Neural progenitor cell (in vitro differentiated cells): Measurements from ENCODE around the gene LRRC38. TPM values are rescaled to one million over a fixed set of nuclear protein-coding genes. Genes with fewer than 3 reads are reported as not detected.

Experiments used
- DNase-seq: peaks from one replicate; pipeline ENCODE4 v3.0.0-alpha.2; 2016; ENCODE audit warnings: low spot score
- H2AFZ ChIP-seq: fragments of 200-600 bp; sonication (generic); replicated peaks from 2 replicates; pipeline ENCODE4 v1.6.1; 2016; ENCODE audit warnings: antibody characterized with exemption
- H3F3A ChIP-seq: fragments of 200-600 bp; sonication (generic); 2 replicates; pipeline ENCODE4 v1.6.1; 2016; ENCODE audit warnings: antibody characterized with exemption, low read depth
- H3K27ac ChIP-seq: fragments of 200-600 bp; sonication (generic); 2 replicates; pipeline ENCODE4 v1.5.1; 2016; ENCODE audit warnings: mild to moderate bottlenecking
- H3K27me3 ChIP-seq: fragments of 200-600 bp; sonication (generic); 2 replicates; pipeline ENCODE4 v1.6.1; 2016; ENCODE audit warnings: mild to moderate bottlenecking, moderate library complexity
- H3K36me3 ChIP-seq: fragments of 200-600 bp; sonication (generic); 2 replicates; pipeline ENCODE4 v1.5.1; 2016
- H3K4me1 ChIP-seq: fragments of 200-600 bp; sonication (generic); 2 replicates; pipeline ENCODE4 v1.6.1; 2016; ENCODE audit warnings: mixed run types
- H3K4me2 ChIP-seq: fragments of 200-600 bp; sonication (generic); 2 replicates; pipeline ENCODE4 v1.6.1; 2016
- H3K4me3 ChIP-seq: fragments of 200-600 bp; sonication (generic); 2 replicates; pipeline ENCODE4 v1.5.1; 2016
- H3K79me2 ChIP-seq: fragments of 200-600 bp; sonication (generic); 2 replicates; pipeline ENCODE4 v1.6.1; 2016; ENCODE audit warnings: low read depth
- H3K9ac ChIP-seq: fragments of 200-600 bp; sonication (generic); 2 replicates; pipeline ENCODE4 v1.6.1; 2016
- H3K9me3 ChIP-seq: fragments of 200-600 bp; sonication (generic); 2 replicates; pipeline ENCODE4 v1.5.1; 2016; ENCODE audit warnings: low read depth
- H4K20me1 ChIP-seq: fragments of 200-600 bp; sonication (generic); 2 replicates; pipeline ENCODE4 v1.6.1; 2016; ENCODE audit warnings: low read depth
- H3K27ac Mint-ChIP-seq: 3 replicates; pipeline ENCODE4 v1.8.0; 2021; ENCODE audit warnings: mixed read lengths
- H3K27me3 Mint-ChIP-seq: 2 replicates; pipeline ENCODE4 v1.8.0; 2022; ENCODE audit warnings: low read depth, mild to moderate bottlenecking, inconsistent platforms, moderate library complexity, mixed read lengths; ENCODE audit not compliant: insufficient read depth
- H3K36me3 Mint-ChIP-seq: 3 replicates; pipeline ENCODE4 v1.8.0; 2021; ENCODE audit warnings: mixed read lengths
- H3K4me1 Mint-ChIP-seq: 3 replicates; pipeline ENCODE4 v1.8.0; 2021; ENCODE audit warnings: mixed read lengths
- H3K4me3 Mint-ChIP-seq: 3 replicates; pipeline ENCODE4 v1.8.0; 2021; ENCODE audit warnings: mild to moderate bottlenecking, moderate library complexity, mixed read lengths
- H3K9me3 Mint-ChIP-seq: 3 replicates; pipeline ENCODE4 v1.8.0; 2020; ENCODE audit warnings: mixed read lengths
- EZH2 ChIP-seq: fragments of 200-600 bp; sonication (generic); IDR thresholded peaks from 2 replicates; pipeline ENCODE4 v1.6.1; 2017; ENCODE audit warnings: antibody characterized with exemption, mild to moderate bottlenecking, moderate library complexity
- EZH2phosphoT487 ChIP-seq: fragments of 200-600 bp; sonication (generic); IDR thresholded peaks from 2 replicates; pipeline ENCODE4 v1.6.1; 2017; ENCODE audit warnings: antibody characterized with exemption
- total RNA-seq: library from RNA; depleted of rRNA; stranded (reverse); fragments of >200 nt; gene quantifications from 2 replicates; pipeline ENCODE4 v1.2.3, GENCODE V29; 2015; ENCODE audit warnings: low replicate concordance
- TF ChIP-seq, protein P1 (sequence below): fragments of 200-600 bp; sonication (generic); IDR thresholded peaks from 2 replicates; pipeline ENCODE4 v1.5.1; 2017; ENCODE audit warnings: antibody characterized with exemption, mild to moderate bottlenecking

The LRRC38 gene
- total RNA-seq, 1 donor from 2014 or later: not detected

DNA sequence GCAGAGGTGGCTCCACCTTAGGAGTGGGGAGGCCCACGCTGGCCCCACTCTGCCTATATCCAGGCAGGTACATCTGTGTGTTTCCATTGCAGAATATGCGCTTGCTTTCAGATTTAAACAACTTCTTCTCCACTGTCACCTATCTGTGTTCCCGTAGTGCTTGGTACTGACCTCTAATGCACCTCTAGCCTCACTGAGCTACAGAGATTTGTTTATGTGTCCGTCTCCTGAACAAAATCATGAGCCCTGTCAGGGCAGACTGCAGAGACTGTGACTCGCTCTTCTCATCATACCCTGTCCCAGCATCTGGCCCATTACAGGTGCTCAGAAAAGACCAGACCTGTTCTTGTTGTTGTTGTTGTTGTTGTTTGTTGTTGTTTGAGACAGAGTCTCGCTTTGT lies 14.5 kb upstream of the LRRC38 start:
- Mint-ChIP-seq H3K36me3 (no peaks in the 10 kb centered on the region), H3K4me1 (peaks cover 2% of the 10 kb centered on the region), H3K9me3 (peaks cover 3% of the 10 kb centered on the region), H3K4me3 (no peak overlapping the region), H3K27me3 (peaks cover 2% of the 10 kb centered on the region), H3K27ac (no peak overlapping the region)
- Histone ChIP-seq H4K20me1 (no peaks in the 10 kb centered on the region), H3F3A (no peaks in the 10 kb centered on the region), H3K36me3 (no peaks in the 10 kb centered on the region), H2AFZ (no peak overlapping the region), H3K9ac (no peak overlapping the region), H3K9me3 (no peaks in the 10 kb centered on the region), H3K4me3 (no peak overlapping the region), H3K4me2 (no peak overlapping the region), H3K4me1 (no peaks in the 10 kb centered on the region), H3K79me2 (no peaks in the 10 kb centered on the region), H3K27ac (no peak overlapping the region), H3K27me3 (no peaks in the 10 kb centered on the region)
- TF ChIP-seq, protein P1, sequence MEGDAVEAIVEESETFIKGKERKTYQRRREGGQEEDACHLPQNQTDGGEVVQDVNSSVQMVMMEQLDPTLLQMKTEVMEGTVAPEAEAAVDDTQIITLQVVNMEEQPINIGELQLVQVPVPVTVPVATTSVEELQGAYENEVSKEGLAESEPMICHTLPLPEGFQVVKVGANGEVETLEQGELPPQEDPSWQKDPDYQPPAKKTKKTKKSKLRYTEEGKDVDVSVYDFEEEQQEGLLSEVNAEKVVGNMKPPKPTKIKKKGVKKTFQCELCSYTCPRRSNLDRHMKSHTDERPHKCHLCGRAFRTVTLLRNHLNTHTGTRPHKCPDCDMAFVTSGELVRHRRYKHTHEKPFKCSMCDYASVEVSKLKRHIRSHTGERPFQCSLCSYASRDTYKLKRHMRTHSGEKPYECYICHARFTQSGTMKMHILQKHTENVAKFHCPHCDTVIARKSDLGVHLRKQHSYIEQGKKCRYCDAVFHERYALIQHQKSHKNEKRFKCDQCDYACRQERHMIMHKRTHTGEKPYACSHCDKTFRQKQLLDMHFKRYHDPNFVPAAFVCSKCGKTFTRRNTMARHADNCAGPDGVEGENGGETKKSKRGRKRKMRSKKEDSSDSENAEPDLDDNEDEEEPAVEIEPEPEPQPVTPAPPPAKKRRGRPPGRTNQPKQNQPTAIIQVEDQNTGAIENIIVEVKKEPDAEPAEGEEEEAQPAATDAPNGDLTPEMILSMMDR: no peak
- no peak for TF ChIP-seq EZH2phosphoT487
- TF ChIP-seq EZH2: no peak
- DNase-seq: no peak

DNA sequence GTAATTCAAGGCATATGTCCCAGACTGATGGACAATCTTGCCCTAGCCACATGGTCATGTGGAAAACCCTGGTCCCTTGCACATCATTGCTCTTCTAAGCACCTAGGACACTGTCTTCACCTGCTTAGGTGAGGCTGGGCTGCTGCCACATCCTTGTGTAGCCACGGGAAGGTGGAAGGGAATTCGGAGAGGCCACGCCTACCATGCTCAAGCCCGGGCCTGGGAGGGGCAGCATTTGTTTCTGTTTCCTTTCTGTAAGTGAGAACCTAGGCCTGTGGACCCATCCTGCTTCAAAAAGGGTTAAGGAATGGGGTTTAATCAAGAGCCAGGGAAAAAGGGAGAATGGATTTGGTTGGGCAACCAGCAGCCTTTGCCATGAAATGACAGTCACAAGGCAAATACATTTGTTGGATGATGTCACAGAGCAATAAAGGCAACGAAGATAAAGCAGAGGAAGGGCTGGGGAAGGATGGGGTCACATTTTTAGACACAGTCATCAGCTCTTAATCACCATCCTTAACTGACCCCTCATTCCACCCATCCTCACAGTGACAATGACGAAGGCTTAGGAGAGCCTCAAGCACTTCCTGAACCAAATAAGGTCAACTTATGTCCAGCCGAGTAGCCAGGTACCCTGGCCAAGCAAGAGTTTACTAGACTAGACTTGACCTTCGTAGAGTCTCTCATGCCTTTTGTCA lies 10.1 kb upstream of the LRRC38 start:
- TF ChIP-seq EZH2phosphoT487 (no peak), EZH2 (no peak)
- no peak overlapping the region for H3K4me3 ChIP-seq
- H3K4me2 ChIP-seq: no peak overlapping the region

DNA sequence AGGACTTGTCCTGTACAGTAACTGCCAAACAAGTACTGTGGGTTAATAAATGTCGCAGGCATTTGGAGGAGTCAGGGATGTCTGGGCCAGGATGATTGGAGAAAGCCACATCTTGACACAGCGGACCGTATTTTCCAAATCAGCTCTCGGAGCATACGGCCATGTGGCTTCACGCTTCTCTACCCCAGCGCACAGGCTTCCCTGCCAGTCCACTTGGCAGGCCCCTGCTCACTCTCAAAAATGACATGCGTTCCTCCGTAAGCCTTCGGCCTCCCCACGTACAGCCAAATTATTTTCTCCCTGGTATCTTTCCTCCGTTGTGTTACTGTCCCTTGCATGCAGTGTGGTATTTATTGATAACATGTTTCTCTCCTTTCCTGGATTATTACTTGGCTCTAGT lies 7.2 kb upstream of the LRRC38 start:
- H3K27me3 ChIP-seq: peaks cover 34% of the 10 kb centered on the region
- no peaks in the 10 kb centered on the region for H3F3A ChIP-seq
- Mint-ChIP-seq H3K4me1 (no peaks in the 10 kb centered on the region), H3K36me3 (no peaks in the 10 kb centered on the region), H3K27ac (no peak overlapping the region), H3K4me3 (no peak overlapping the region), H3K9me3 (peaks cover 6% of the 10 kb centered on the region), H3K27me3 (peaks cover 20% of the 10 kb centered on the region)
- TF ChIP-seq EZH2 (no peak), EZH2phosphoT487 (no peak)
- TF ChIP-seq, protein P1: no peak
- H4K20me1 ChIP-seq: no peaks in the 10 kb centered on the region
- DNase-seq: no peak
- H3K4me3 ChIP-seq: no peak overlapping the region
- H3K79me2 ChIP-seq: no peaks in the 10 kb centered on the region
- no peaks in the 10 kb centered on the region for H3K4me1 ChIP-seq
- H3K9me3 ChIP-seq: no peaks in the 10 kb centered on the region
- no peaks in the 10 kb centered on the region for H3K36me3 ChIP-seq
- H3K9ac ChIP-seq: no peak overlapping the region
- H3K4me2 ChIP-seq: no peak overlapping the region
- no peak overlapping the region for H2AFZ ChIP-seq
- H3K27ac ChIP-seq: no peak overlapping the region

More for the DNA sequence above, 10.1 kb upstream of the LRRC38 start:
- Histone ChIP-seq H3K27ac (no peak overlapping the region), H4K20me1 (no peaks in the 10 kb centered on the region), H3K79me2 (no peaks in the 10 kb centered on the region), H3K9ac (no peak overlapping the region), H3K36me3 (no peaks in the 10 kb centered on the region), H3K9me3 (no peaks in the 10 kb centered on the region), H3K27me3 (peaks cover 4% of the 10 kb centered on the region), H2AFZ (no peak overlapping the region), H3K4me1 (no peaks in the 10 kb centered on the region), H3F3A (no peaks in the 10 kb centered on the region)
- H3K9me3 Mint-ChIP-seq: peaks cover 6% of the 10 kb centered on the region
- no peaks in the 10 kb centered on the region for H3K36me3 Mint-ChIP-seq
- peaks cover 6% of the 10 kb centered on the region for H3K27me3 Mint-ChIP-seq
- no peak for DNase-seq
- H3K4me3 Mint-ChIP-seq: no peak overlapping the region
- no peaks in the 10 kb centered on the region for H3K4me1 Mint-ChIP-seq
- H3K27ac Mint-ChIP-seq: no peak overlapping the region

DNA sequence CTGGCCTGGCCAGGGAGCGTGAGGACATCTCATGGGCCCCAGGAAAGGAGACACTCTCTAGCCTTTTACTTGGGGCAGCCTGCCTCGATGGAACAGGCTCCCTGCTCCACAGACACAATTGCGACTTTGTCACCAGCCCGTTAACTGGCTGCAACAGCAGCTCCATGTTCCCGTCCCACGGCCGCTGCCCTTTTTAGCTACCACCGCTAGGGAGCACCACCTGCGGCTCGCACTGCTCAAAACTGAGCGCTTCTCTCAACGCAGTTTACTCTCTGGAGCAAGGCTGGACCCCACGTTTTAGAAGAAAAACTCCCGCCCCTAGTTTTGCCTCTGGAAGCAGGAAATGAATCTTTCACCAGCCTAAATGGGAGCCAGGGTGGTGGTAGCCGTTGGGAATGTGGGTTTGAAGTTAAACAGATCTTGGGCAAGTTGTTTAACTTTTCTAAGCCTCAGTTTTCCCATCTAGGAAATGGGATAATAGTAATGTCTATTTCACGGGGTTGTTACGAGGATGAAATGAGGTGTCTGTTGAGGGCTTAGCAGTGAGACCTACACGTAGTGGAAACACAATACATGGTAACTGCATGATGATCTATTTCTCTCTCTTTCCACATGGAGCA lies 3.5 kb upstream of the LRRC38 start:
- no peak overlapping the region for H2AFZ ChIP-seq
- Mint-ChIP-seq H3K9me3 (peaks cover 3% of the 10 kb centered on the region), H3K27me3 (peaks cover 49% of the 10 kb centered on the region), H3K4me3 (no peak overlapping the region), H3K36me3 (no peaks in the 10 kb centered on the region), H3K4me1 (peaks cover 5% of the 10 kb centered on the region), H3K27ac (no peak overlapping the region)
- H3K36me3 ChIP-seq: no peaks in the 10 kb centered on the region
- no peak overlapping the region for H3K27ac ChIP-seq
- no peak overlapping the region for H3K9ac ChIP-seq
- H3K4me2 ChIP-seq: no peak overlapping the region
- H4K20me1 ChIP-seq: peaks cover 14% of the 10 kb centered on the region
- H3F3A ChIP-seq: no peaks in the 10 kb centered on the region
- TF ChIP-seq EZH2phosphoT487: no peak
- TF ChIP-seq EZH2: peak; percentile 41
- TF ChIP-seq, protein P1: peak; percentile 74
- H3K4me1 ChIP-seq: peaks cover 9% of the 10 kb centered on the region
- no peaks in the 10 kb centered on the region for H3K79me2 ChIP-seq
- DNase-seq: peak; percentile 84
- peaks cover 71% of the 10 kb centered on the region for H3K27me3 ChIP-seq
- no peaks in the 10 kb centered on the region for H3K9me3 ChIP-seq
- H3K4me3 ChIP-seq: no peak overlapping the region
